HG03442 (cell line): ENCODE measurements around the gene FLOT2.
"Not testable (repeated sequence)": the region's sequence is repeated elsewhere in the genome, so short reads cannot be mapped to it uniquely, and the experiment has no call there.

ENCODE experiments used
- ATAC-seq: cut with Tn5 transposase; IDR thresholded peaks from one replicate; pipeline ENCODE4 v1.9.1; 2021; ENCODE audit warnings: mild to moderate bottlenecking, moderate library complexity; ENCODE audit not compliant: unreplicated experiment

Gene FLOT2, protein sequence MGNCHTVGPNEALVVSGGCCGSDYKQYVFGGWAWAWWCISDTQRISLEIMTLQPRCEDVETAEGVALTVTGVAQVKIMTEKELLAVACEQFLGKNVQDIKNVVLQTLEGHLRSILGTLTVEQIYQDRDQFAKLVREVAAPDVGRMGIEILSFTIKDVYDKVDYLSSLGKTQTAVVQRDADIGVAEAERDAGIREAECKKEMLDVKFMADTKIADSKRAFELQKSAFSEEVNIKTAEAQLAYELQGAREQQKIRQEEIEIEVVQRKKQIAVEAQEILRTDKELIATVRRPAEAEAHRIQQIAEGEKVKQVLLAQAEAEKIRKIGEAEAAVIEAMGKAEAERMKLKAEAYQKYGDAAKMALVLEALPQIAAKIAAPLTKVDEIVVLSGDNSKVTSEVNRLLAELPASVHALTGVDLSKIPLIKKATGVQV

GRCh38 chr17:28896884-28897768 lies at the start of gene FLOT2:
TSS of gene FLOT2 (minus strand) at chr17:28897733. CDS start at chr17:28897574, 159 bp downstream.
- ATAC-seq: no peak

- ATAC-seq: no peak
These were observed 48.7 kb upstream of the FLOT2 start for GRCh38 chr17:28946239-28946638.

- no peak for ATAC-seq
These were observed 47.6 kb upstream of the FLOT2 start for GRCh38 chr17:28944862-28945741.

GRCh38 chr17:28944343-28944742 lies 46.8 kb upstream of the FLOT2 start:
- ATAC-seq: no peak

DNA sequence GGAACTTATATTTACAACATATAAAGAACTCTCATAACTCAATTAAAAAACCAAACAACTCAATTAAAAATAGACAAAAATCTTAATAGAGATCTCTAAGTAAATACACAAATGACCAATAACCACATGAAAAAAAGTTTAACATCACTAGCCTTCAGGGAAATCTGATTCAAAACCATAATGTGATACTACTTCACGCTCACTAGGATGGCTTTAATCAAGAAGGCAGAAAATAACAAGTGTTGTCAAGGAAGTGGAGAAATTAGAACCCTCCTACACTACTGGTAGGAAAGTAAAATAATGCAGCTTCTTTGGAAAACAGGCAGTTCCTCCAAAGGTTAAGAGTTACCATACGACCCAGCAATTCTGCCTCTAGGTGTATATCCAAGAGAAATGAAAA lies 45.4 kb upstream of the FLOT2 start:
- no peak for ATAC-seq

DNA sequence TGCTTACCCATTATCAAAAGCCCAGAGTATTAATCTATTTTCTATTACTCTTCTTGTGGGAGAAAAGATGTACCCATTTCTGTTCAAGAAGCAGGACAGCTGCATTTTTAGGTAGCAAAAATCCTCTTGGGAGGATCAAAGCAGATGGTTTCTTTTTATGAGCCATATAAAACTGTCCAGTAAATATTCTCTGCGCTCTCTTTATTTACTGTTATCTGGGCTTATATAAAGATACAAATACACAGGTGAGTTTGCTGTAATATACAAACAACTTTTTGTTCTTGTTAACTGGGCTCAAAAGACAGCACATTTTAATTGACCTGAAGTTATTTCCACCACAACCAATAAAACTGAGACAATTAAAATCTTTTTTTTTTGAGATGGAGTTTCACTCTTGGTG lies 43.7 kb upstream of the FLOT2 start:
- no peak for ATAC-seq

GRCh38 chr17:28940675-28941074 lies 43.1 kb upstream of the FLOT2 start:
- ATAC-seq: no peak

GRCh38 chr17:28940142-28940541 lies 42.6 kb upstream of the FLOT2 start:
- no peak for ATAC-seq

DNA sequence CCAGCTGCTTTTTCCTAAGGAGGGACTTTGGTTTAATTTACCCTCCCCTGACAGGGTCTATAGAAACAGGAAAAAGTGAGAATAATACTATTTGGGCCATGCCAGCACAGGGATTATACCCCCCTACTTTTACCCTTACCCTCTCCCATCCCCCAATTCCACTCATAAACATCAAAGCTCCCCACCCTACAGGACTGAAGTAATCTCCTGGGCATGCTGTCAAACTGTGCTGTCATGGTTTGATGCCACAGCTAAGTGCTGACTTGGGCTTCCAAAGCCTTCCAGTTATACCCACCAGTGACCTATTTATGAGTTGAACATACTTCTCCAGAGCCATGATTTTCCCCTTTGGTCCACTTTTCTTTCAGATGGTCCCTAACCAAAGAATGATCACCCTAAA lies 41.0 kb upstream of the FLOT2 start:
- ATAC-seq: no peak

DNA sequence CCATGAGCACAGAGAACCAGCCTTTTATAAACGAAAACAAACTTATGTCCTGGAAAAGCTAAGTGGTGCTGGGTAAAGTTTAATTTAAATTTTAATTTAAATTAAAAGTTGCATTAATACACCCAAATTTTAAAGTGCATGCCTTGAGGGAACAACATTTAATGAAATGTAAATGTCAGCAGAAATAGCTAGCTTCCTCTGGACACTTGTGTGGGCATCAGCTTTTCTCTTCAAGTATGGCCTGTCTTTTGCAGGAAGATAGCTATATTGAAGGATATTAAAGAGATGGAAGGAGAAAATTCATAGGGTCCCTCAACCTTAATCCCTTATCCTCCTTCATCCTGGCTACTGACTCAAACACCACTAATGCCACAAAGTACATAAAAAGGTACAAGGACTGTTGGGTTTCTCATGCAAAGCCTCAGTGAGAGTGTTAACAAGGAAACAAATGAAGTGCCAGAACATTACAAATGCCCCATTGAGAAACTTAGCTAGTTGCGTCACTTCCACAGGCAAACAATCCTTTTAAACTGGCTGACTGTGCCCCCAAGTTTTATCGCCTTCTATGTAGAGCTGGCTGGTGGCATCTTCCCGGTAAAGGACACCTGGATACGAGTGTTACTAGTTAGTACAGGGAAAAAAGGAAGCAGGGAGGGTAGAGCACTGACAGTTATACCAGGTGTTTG lies 39.7 kb upstream of the FLOT2 start:
- no peak for ATAC-seq

DNA sequence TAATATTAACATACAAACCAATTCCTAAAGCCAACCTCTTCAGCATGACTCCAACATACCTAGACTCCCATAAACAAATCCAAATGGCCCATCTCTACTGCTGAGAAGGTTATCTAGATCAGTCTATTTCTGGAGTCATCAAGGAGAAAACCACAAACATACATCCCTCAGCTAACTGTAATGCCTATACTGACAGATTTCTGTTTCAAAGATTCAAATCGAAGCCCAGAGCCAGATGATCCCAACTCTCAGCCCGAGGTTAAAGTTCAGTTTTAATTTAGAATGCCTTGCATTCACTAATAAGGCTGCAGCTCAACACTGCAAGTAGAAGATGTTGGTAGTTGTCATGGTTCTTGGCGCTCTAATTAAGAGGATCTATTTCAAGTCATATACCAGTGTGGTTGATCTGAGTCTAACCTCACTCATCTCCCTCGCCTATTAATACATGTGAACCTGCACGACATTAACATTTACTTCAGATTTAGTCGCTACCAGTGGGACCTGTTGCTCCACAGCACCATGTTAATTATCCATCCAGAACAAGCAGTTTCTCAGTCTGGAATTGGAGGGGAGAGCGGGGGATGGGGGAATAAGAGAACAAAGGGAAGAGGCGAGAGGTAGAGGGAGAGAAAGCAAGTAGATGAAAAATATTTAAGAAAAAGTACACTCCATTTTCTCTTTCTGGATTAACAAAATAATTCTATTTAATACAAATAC lies 38.4 kb upstream of the FLOT2 start:
- no peak for ATAC-seq

GRCh38 chr17:28934508-28934907 lies 37.0 kb upstream of the FLOT2 start:
- not testable (repeated sequence) for ATAC-seq

DNA sequence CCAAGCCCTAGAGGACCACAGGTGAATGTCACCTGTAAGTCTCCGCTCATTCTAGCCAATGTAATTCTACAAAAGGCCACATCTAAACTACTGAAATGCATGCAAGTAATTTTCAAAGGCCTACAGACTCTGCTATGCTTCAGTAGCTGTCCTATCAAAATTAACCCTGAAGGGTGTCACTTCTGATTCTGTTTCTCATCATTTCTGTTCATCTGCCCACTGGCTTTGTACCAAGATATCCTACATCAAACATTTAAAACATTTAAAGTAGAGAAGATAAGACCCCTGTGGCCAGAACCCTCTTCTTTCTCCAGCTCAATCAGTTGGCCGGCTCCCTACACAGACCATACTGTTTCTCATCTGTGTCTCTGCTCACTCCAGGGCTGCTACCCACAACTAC lies 32.3 kb upstream of the FLOT2 start:
- no peak for ATAC-seq

GRCh38 chr17:28928061-28928460 lies 30.5 kb upstream of the FLOT2 start:
- ATAC-seq: no peak

DNA sequence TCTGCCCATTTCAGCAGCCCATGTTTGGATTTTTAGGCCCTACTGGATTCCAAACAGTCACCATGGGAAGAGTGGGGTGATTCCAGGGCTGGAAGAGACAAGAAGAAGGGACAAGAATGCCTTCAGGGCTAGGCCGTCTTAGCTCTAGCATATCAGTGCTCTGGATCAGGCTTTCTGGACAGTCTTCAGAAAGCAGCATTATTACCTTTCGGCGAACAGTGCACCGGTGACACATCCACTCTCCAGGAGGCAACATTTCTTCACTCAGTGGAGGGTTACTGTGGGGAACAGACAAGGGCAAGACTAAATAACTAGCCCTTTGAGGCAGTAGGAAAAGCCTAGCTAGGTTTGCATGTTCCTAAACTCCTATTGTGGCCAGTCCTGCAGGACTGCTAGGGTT lies 29.3 kb upstream of the FLOT2 start:
- no peak for ATAC-seq

GRCh38 chr17:28926366-28926765 lies 28.8 kb upstream of the FLOT2 start:
- no peak for ATAC-seq

- ATAC-seq: no peak
These were observed 28.4 kb upstream of the FLOT2 start for GRCh38 chr17:28925912-28926365.

DNA sequence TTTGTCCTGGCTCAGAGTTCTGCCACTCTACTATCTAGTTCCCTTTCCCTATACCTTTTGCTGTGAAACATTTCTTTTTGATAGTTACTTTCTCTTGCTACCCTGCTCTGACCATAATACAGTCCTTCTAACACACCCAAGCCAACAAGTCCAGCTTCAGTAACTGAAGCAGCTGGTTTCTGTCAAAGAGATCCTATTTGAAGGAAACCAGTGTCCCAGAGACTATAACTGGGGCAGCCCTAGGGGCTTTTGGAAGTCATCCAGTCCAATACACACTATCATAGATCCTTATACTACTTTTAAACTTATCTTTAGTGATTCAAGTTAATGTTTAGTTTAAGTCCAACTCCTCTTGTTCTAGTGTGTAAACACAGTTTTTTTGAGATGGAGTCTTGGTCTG lies 22.7 kb upstream of the FLOT2 start:
- ATAC-seq: no peak

DNA sequence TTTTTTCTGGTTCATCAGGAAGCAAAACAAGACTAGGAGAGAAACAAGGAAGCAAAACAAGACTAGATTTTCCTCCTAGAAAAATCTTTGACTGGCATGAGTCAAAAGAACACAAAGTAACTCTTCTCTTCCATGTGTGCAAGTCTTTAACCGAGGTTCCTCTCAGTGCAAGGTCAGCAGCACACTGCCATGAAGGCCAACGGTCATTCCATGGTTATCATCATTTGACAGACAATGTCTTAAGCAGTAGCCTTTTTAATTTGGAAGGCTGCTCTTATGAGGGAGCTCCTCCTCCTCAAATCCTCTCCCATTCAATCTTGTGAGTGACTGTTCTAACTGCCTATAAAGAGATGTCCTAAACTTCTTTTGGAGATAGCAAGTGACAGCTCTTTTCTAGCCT lies 20.8 kb upstream of the FLOT2 start:
- no peak for ATAC-seq

DNA sequence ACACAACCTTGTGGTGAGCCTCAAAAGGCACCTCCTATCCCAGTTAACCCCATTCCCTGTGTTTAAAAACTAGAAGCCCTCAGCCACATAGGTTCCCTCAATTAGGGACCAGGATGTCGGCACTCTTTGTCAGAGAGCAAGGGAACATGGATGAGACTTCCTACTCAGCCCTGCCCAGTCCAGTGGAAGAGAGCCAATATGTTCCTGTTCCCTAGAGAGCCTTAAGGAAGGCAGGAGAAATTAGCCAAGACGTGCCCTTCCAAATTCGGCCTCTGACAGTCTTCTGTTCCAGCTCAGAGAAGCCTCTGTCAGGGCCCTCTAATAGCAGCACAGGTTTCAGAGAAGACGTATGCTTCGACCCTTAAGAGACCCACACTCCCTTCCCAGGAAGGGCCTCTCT lies 19.9 kb upstream of the FLOT2 start:
- no peak for ATAC-seq
